H9 (cell line): ENCODE data around the gene CCND3. TPM values are rescaled to one million over a fixed set of nuclear protein-coding genes. Genes with fewer than 3 reads are reported as not detected.
"Not testable (repeated sequence)": the region's sequence is repeated elsewhere in the genome, so short reads cannot be mapped to it uniquely, and the experiment has no call there.

ENCODE experiments used
- DNase-seq: peaks from one replicate; pipeline ENCODE4 v3.0.0-alpha.2; 2017
- H2AFZ ChIP-seq: one replicate; pipeline ENCODE4 v1.6.1; 2013; ENCODE audit warnings: mild to moderate bottlenecking, low read length, control low read depth, moderate library complexity
- H2AK5ac ChIP-seq: 2 replicates; pipeline ENCODE4 v1.6.1; 2013; ENCODE audit warnings: low read length, control low read depth, mixed read lengths; ENCODE audit not compliant: insufficient read length
- H2BK120ac ChIP-seq: one replicate; pipeline ENCODE4 v1.6.1; 2013; ENCODE audit warnings: low read depth, mild to moderate bottlenecking, low read length, control low read depth, inconsistent platforms; ENCODE audit not compliant: poor library complexity, severe bottlenecking
- H2BK12ac ChIP-seq: 2 replicates; pipeline ENCODE4 v1.6.1; 2013; ENCODE audit warnings: low read length, control low read depth, mixed read lengths, low read depth; ENCODE audit not compliant: insufficient read length
- H2BK15ac ChIP-seq: 2 replicates; pipeline ENCODE4 v1.6.1; 2013; ENCODE audit warnings: low read depth, low read length, control low read depth
- H2BK20ac ChIP-seq: one replicate; pipeline ENCODE4 v1.6.1; 2013; ENCODE audit warnings: low read depth, mild to moderate bottlenecking, low read length, control low read depth, inconsistent platforms; ENCODE audit not compliant: poor library complexity, severe bottlenecking
- H2BK5ac ChIP-seq: 2 replicates; pipeline ENCODE4 v1.6.1; 2013; ENCODE audit warnings: low read length, control low read depth, mixed read lengths; ENCODE audit not compliant: insufficient read length
- H3K14ac ChIP-seq: 2 replicates; pipeline ENCODE4 v1.6.1; 2013; ENCODE audit warnings: low read length, control low read depth; ENCODE audit not compliant: insufficient read depth
- H3K18ac ChIP-seq: 2 replicates; pipeline ENCODE4 v1.6.1; 2013; ENCODE audit warnings: low read depth, mild to moderate bottlenecking, mixed read lengths, low read length, control low read depth; ENCODE audit not compliant: insufficient read length
- H3K23ac ChIP-seq: 2 replicates; pipeline ENCODE4 v1.6.1; 2013; ENCODE audit warnings: low read length, control low read depth, mixed read lengths, low read depth; ENCODE audit not compliant: insufficient read length
- H3K23me2 ChIP-seq: 2 replicates; pipeline ENCODE4 v1.6.1; 2013; ENCODE audit warnings: low read depth, mild to moderate bottlenecking, mixed read lengths, low read length, control low read depth; ENCODE audit not compliant: insufficient read length, poor library complexity, severe bottlenecking
- H3K27ac ChIP-seq: 2 replicates; pipeline ENCODE4 v1.5.1; 2013; ENCODE audit warnings: low read length, control low read depth, mixed read lengths, low read depth; ENCODE audit not compliant: insufficient read length
- H3K27me3 ChIP-seq: 2 replicates; pipeline ENCODE4 v1.6.1; 2013; ENCODE audit warnings: low read length, control low read depth, inconsistent platforms; ENCODE audit not compliant: insufficient read depth
- H3K4ac ChIP-seq: 2 replicates; pipeline ENCODE4 v1.6.1; 2013; ENCODE audit warnings: low read depth, mild to moderate bottlenecking, control low read depth, inconsistent platforms, low read length, moderate library complexity
- H3K4me1 ChIP-seq: 2 replicates; pipeline ENCODE4 v1.6.1; 2013; ENCODE audit warnings: low read length, control low read depth, inconsistent platforms; ENCODE audit not compliant: insufficient read depth
- H3K4me2 ChIP-seq: 2 replicates; pipeline ENCODE4 v1.6.1; 2013; ENCODE audit warnings: low read length, control low read depth, mixed read lengths; ENCODE audit not compliant: insufficient read length, insufficient read depth
- H3K56ac ChIP-seq: 2 replicates; pipeline ENCODE4 v1.6.1; 2013; ENCODE audit warnings: low read depth, mild to moderate bottlenecking, mixed read lengths, low read length, control low read depth; ENCODE audit not compliant: insufficient read length
- H3K79me1 ChIP-seq: 2 replicates; pipeline ENCODE4 v1.6.1; 2013; ENCODE audit warnings: low read depth, mild to moderate bottlenecking, moderate library complexity, low read length, control low read depth, inconsistent platforms; ENCODE audit not compliant: insufficient read depth, poor library complexity, severe bottlenecking
- H3K79me2 ChIP-seq: 2 replicates; pipeline ENCODE4 v1.6.1; 2013; ENCODE audit warnings: low read length, control low read depth, inconsistent platforms; ENCODE audit not compliant: insufficient read depth
- H3K9ac ChIP-seq: 2 replicates; pipeline ENCODE4 v1.6.1; 2013; ENCODE audit warnings: low read length, control low read depth, mixed read lengths; ENCODE audit not compliant: insufficient read length; ENCODE audit errors: extremely low read depth
- H3K9me3 ChIP-seq: one replicate; pipeline ENCODE4 v1.6.1; 2013; ENCODE audit warnings: low read depth, low read length, inconsistent platforms; ENCODE audit not compliant: control insufficient read depth
- H3T11ph ChIP-seq: one replicate; pipeline ENCODE4 v1.6.1; 2013; ENCODE audit warnings: mild to moderate bottlenecking, low read length, control low read depth, inconsistent platforms
- H4K20me1 ChIP-seq: one replicate; pipeline ENCODE4 v1.6.1; 2013; ENCODE audit not compliant: control insufficient read depth, insufficient read length, insufficient read depth
- H4K5ac ChIP-seq: 2 replicates; pipeline ENCODE4 v1.6.1; 2013; ENCODE audit warnings: low read depth, mild to moderate bottlenecking, mixed read lengths, low read length, control low read depth; ENCODE audit not compliant: insufficient read length
- H4K8ac ChIP-seq: replicated peaks from 2 replicates; pipeline ENCODE4 v1.6.1; 2013; ENCODE audit warnings: low read length, control low read depth, mixed read lengths, low read depth; ENCODE audit not compliant: insufficient read length
- H4K91ac ChIP-seq: 2 replicates; pipeline ENCODE4 v1.6.1; 2013; ENCODE audit warnings: low read depth, mild to moderate bottlenecking, moderate library complexity, mixed read lengths, low read length, control low read depth; ENCODE audit not compliant: insufficient read length
- H3K27ac Mint-ChIP-seq, 3 experiments: 2 replicates in 2 of 3; 3 replicates in 1 of 3; pipeline ENCODE4 v1.8.0; 2020 to 2021; ENCODE audit warnings: mixed read lengths in 3 of 3, mild to moderate bottlenecking in 1 of 3, moderate library complexity in 1 of 3
- H3K27me3 Mint-ChIP-seq: 2 replicates; pipeline ENCODE4 v1.8.0; 2021; ENCODE audit warnings: low read depth, mild to moderate bottlenecking, moderate library complexity, mixed read lengths
- H3K36me3 Mint-ChIP-seq, 3 experiments: 2 replicates in 2 of 3; 3 replicates in 1 of 3; pipeline ENCODE4 v1.8.0; 2020 to 2021; ENCODE audit warnings: low read depth in 3 of 3, mixed read lengths in 3 of 3; ENCODE audit not compliant: insufficient read depth in 1 of 3
- H3K4me1 Mint-ChIP-seq, 2 experiments: 2 replicates each; pipeline ENCODE4 v1.8.0; 2020; ENCODE audit warnings: mixed read lengths in 2 of 2
- H3K4me3 Mint-ChIP-seq, 2 experiments: 2 replicates in 1 of 2; 3 replicates in 1 of 2; pipeline ENCODE4 v1.8.0; 2020 to 2021; ENCODE audit warnings: mild to moderate bottlenecking in 2 of 2, mixed read lengths in 2 of 2, moderate library complexity in 1 of 2
- H3K9me3 Mint-ChIP-seq, 2 experiments: 2 replicates in 1 of 2; 3 replicates in 1 of 2; pipeline ENCODE4 v1.8.0; 2020; ENCODE audit warnings: mild to moderate bottlenecking in 2 of 2, mixed read lengths in 2 of 2, moderate library complexity in 1 of 2
- CTCF ChIP-seq: fragments of 200-600 bp; sonication (generic); conservative IDR thresholded peaks from 3 replicates; pipeline ENCODE4 v1.8.0; 2021; ENCODE audit warnings: antibody characterized with exemption, mild to moderate bottlenecking
- WGBS: extraction: QIAGEN DNeasy Blood & Tissue Kit; methylation state at CpG from one replicate; pipeline ENCODE4 v1.1.7; 2013; ENCODE audit warnings: missing lambda C conversion rate, low lambda C conversion rate, mixed read lengths; ENCODE audit not compliant: insufficient read length; ENCODE audit errors: extremely low coverage; 5-methylcytosine and 5-hydroxymethylcytosine counted together
- total RNA-seq: library from RNA; stranded (reverse); gene quantifications from 2 replicates; pipeline ENCODE4 v1.2.1, GENCODE V29; 2021

Gene CCND3
- total RNA-seq, 1 experiment from 2014 or later: 24.2 TPM

- H2BK12ac ChIP-seq: no peak overlapping the region
- H4K5ac ChIP-seq: no peak overlapping the region
- no peaks in the 10 kb centered on the region for H3K79me1 ChIP-seq
- H4K91ac ChIP-seq: no peak overlapping the region
- no peak overlapping the region for H2BK120ac ChIP-seq
- H3K9me3 Mint-ChIP-seq: no peaks in the 10 kb centered on the region
- H3T11ph ChIP-seq: no peak overlapping the region
- no peak overlapping the region for H3K56ac ChIP-seq
- no peak overlapping the region for H2BK20ac ChIP-seq
- H2BK5ac ChIP-seq: no peak overlapping the region
- H3K4me3 Mint-ChIP-seq: no peak overlapping the region
- no peak for DNase-seq
- peaks cover 0 to 4% (median 0%) of the 10 kb centered on the region in 3 experiments; a peak in 2 of 7 replicates for H3K36me3 Mint-ChIP-seq
- no peak overlapping the region for H3K14ac ChIP-seq
- H3K18ac ChIP-seq: no peak overlapping the region
- peaks cover 14% of the 10 kb centered on the region; the same call in 1 of the 2 replicates for H3K4me1 ChIP-seq
- H3K27ac Mint-ChIP-seq: no peak overlapping the region
- H3K4me1 Mint-ChIP-seq: peaks cover 24 to 28% of the 10 kb centered on the region in 2 experiments
- H2AFZ ChIP-seq: no peak overlapping the region
- no peak overlapping the region for H3K27ac ChIP-seq
- H3K9me3 ChIP-seq: no peaks in the 10 kb centered on the region
- H4K20me1 ChIP-seq: no peaks in the 10 kb centered on the region
- no peaks in the 10 kb centered on the region for H3K79me2 ChIP-seq
- H3K23me2 ChIP-seq: peaks cover 7% of the 10 kb centered on the region
- no peaks in the 10 kb centered on the region for H3K27me3 ChIP-seq
- no peak overlapping the region for H4K8ac ChIP-seq
- no peak overlapping the region for H3K4me2 ChIP-seq
- peaks cover 7% of the 10 kb centered on the region for H3K27me3 Mint-ChIP-seq
- no peak overlapping the region for H3K23ac ChIP-seq
- no peak overlapping the region for H2BK15ac ChIP-seq
- H3K9ac ChIP-seq: no peak overlapping the region
- H2AK5ac ChIP-seq: no peak overlapping the region
- no peak overlapping the region for H3K4ac ChIP-seq
- no peak for TF ChIP-seq CTCF
These were observed 1.8 kb upstream of the CCND3 start for GRCh38 chr6:41943456-41943855.

- not testable (repeated sequence) for H2BK12ac ChIP-seq, H4K5ac ChIP-seq, H3K36me3 Mint-ChIP-seq, H2AFZ ChIP-seq, H4K8ac ChIP-seq, H3K27me3 ChIP-seq, H2AK5ac ChIP-seq, H3K27ac ChIP-seq, H3K23ac ChIP-seq, H3K56ac ChIP-seq, H2BK15ac ChIP-seq, H2BK120ac ChIP-seq, H3K14ac ChIP-seq, H3K4me3 Mint-ChIP-seq, H2BK20ac ChIP-seq, H3K9me3 Mint-ChIP-seq, H3K4ac ChIP-seq, H4K91ac ChIP-seq, H3K79me1 ChIP-seq, H3K27ac Mint-ChIP-seq, DNase-seq, H4K20me1 ChIP-seq, H3T11ph ChIP-seq, H3K27me3 Mint-ChIP-seq, H3K18ac ChIP-seq, H3K23me2 ChIP-seq, H3K4me2 ChIP-seq, H2BK5ac ChIP-seq, H3K9ac ChIP-seq, H3K9me3 ChIP-seq, H3K79me2 ChIP-seq
- no CpG with 5 or more reads among the region's 14 CpGs for WGBS
- H3K4me1 Mint-ChIP-seq: peaks cover 24 to 32% of the 10 kb centered on the region in 2 experiments
- peaks cover 16% of the 10 kb centered on the region; the same call in 1 of the 2 replicates for H3K4me1 ChIP-seq
These were observed 1.3 kb upstream of the CCND3 start for GRCh38 chr6:41942882-41943281.
